Neural progenitor cell (in vitro differentiated cells): Measurements from ENCODE around the gene CPA3. TPM values are rescaled to one million over a fixed set of nuclear protein-coding genes. Genes with fewer than 3 reads are reported as not detected.

Experiments
- DNase-seq: peaks from one replicate; pipeline ENCODE4 v3.0.0-alpha.2; 2016; ENCODE audit warnings: low spot score
- H2AFZ ChIP-seq: fragments of 200-600 bp; sonication (generic); replicated peaks from 2 replicates; pipeline ENCODE4 v1.6.1; 2016; ENCODE audit warnings: antibody characterized with exemption
- H3F3A ChIP-seq: fragments of 200-600 bp; sonication (generic); 2 replicates; pipeline ENCODE4 v1.6.1; 2016; ENCODE audit warnings: antibody characterized with exemption, low read depth
- H3K27ac ChIP-seq: fragments of 200-600 bp; sonication (generic); 2 replicates; pipeline ENCODE4 v1.5.1; 2016; ENCODE audit warnings: mild to moderate bottlenecking
- H3K27me3 ChIP-seq: fragments of 200-600 bp; sonication (generic); 2 replicates; pipeline ENCODE4 v1.6.1; 2016; ENCODE audit warnings: mild to moderate bottlenecking, moderate library complexity
- H3K36me3 ChIP-seq: fragments of 200-600 bp; sonication (generic); 2 replicates; pipeline ENCODE4 v1.5.1; 2016
- H3K4me1 ChIP-seq: fragments of 200-600 bp; sonication (generic); 2 replicates; pipeline ENCODE4 v1.6.1; 2016; ENCODE audit warnings: mixed run types
- H3K4me2 ChIP-seq: fragments of 200-600 bp; sonication (generic); 2 replicates; pipeline ENCODE4 v1.6.1; 2016
- H3K4me3 ChIP-seq: fragments of 200-600 bp; sonication (generic); 2 replicates; pipeline ENCODE4 v1.5.1; 2016
- H3K79me2 ChIP-seq: fragments of 200-600 bp; sonication (generic); 2 replicates; pipeline ENCODE4 v1.6.1; 2016; ENCODE audit warnings: low read depth
- H3K9ac ChIP-seq: fragments of 200-600 bp; sonication (generic); 2 replicates; pipeline ENCODE4 v1.6.1; 2016
- H3K9me3 ChIP-seq: fragments of 200-600 bp; sonication (generic); 2 replicates; pipeline ENCODE4 v1.5.1; 2016; ENCODE audit warnings: low read depth
- H4K20me1 ChIP-seq: fragments of 200-600 bp; sonication (generic); 2 replicates; pipeline ENCODE4 v1.6.1; 2016; ENCODE audit warnings: low read depth
- H3K27ac Mint-ChIP-seq: 3 replicates; pipeline ENCODE4 v1.8.0; 2021; ENCODE audit warnings: mixed read lengths
- H3K27me3 Mint-ChIP-seq: 2 replicates; pipeline ENCODE4 v1.8.0; 2022; ENCODE audit warnings: low read depth, mild to moderate bottlenecking, inconsistent platforms, moderate library complexity, mixed read lengths; ENCODE audit not compliant: insufficient read depth
- H3K36me3 Mint-ChIP-seq: 3 replicates; pipeline ENCODE4 v1.8.0; 2021; ENCODE audit warnings: mixed read lengths
- H3K4me1 Mint-ChIP-seq: 3 replicates; pipeline ENCODE4 v1.8.0; 2021; ENCODE audit warnings: mixed read lengths
- H3K4me3 Mint-ChIP-seq: 3 replicates; pipeline ENCODE4 v1.8.0; 2021; ENCODE audit warnings: mild to moderate bottlenecking, moderate library complexity, mixed read lengths
- H3K9me3 Mint-ChIP-seq: 3 replicates; pipeline ENCODE4 v1.8.0; 2020; ENCODE audit warnings: mixed read lengths
- CTCF ChIP-seq: fragments of 200-600 bp; sonication (generic); IDR thresholded peaks from 2 replicates; pipeline ENCODE4 v1.5.1; 2017; ENCODE audit warnings: antibody characterized with exemption, mild to moderate bottlenecking
- EZH2 ChIP-seq: fragments of 200-600 bp; sonication (generic); IDR thresholded peaks from 2 replicates; pipeline ENCODE4 v1.6.1; 2017; ENCODE audit warnings: antibody characterized with exemption, mild to moderate bottlenecking, moderate library complexity
- EZH2phosphoT487 ChIP-seq: fragments of 200-600 bp; sonication (generic); IDR thresholded peaks from 2 replicates; pipeline ENCODE4 v1.6.1; 2017; ENCODE audit warnings: antibody characterized with exemption
- total RNA-seq: library from RNA; depleted of rRNA; stranded (reverse); fragments of >200 nt; gene quantifications from 2 replicates; pipeline ENCODE4 v1.2.3, GENCODE V29; 2015; ENCODE audit warnings: low replicate concordance

Gene CPA3
- total RNA-seq, 1 donor from 2014 or later = not detected

- Mint-ChIP-seq H3K36me3 (no peaks in the 10 kb centered on the region), H3K27ac (no peak overlapping the region), H3K4me3 (no peak overlapping the region), H3K9me3 (no peaks in the 10 kb centered on the region), H3K27me3 (peaks cover 2% of the 10 kb centered on the region), H3K4me1 (no peaks in the 10 kb centered on the region)
- Histone ChIP-seq H3K79me2 (no peaks in the 10 kb centered on the region), H3K4me2 (no peak overlapping the region), H4K20me1 (no peaks in the 10 kb centered on the region), H3K9me3 (no peaks in the 10 kb centered on the region), H3K4me1 (no peaks in the 10 kb centered on the region), H3K36me3 (no peaks in the 10 kb centered on the region), H3K9ac (no peak overlapping the region), H2AFZ (no peak overlapping the region), H3F3A (no peaks in the 10 kb centered on the region), H3K27ac (no peak overlapping the region), H3K27me3 (no peaks in the 10 kb centered on the region), H3K4me3 (no peak overlapping the region)
- no peak for DNase-seq
- TF ChIP-seq CTCF (no peak), EZH2phosphoT487 (no peak), EZH2 (no peak)
Observed at GRCh38 chr3:148856384-148856783, 8.7 kb upstream of the CPA3 start.

GRCh38 chr3:148857316-148857715, 7.8 kb upstream of the CPA3 start:
- TF ChIP-seq EZH2phosphoT487 (no peak), EZH2 (no peak), CTCF (no peak)
- H2AFZ ChIP-seq = no peak overlapping the region
- Mint-ChIP-seq H3K4me1 (no peaks in the 10 kb centered on the region), H3K4me3 (no peak overlapping the region), H3K9me3 (no peaks in the 10 kb centered on the region), H3K27me3 (peaks cover 2% of the 10 kb centered on the region), H3K27ac (no peak overlapping the region), H3K36me3 (no peaks in the 10 kb centered on the region)
- H4K20me1 ChIP-seq = no peaks in the 10 kb centered on the region
- H3K9ac ChIP-seq = no peak overlapping the region
- no peak for DNase-seq
- no peak overlapping the region for H3K4me2 ChIP-seq
- no peaks in the 10 kb centered on the region for H3K36me3 ChIP-seq
- H3K4me1 ChIP-seq = no peaks in the 10 kb centered on the region
- H3K79me2 ChIP-seq = no peaks in the 10 kb centered on the region
- H3K27ac ChIP-seq = no peak overlapping the region
- H3F3A ChIP-seq = no peaks in the 10 kb centered on the region
- H3K9me3 ChIP-seq = no peaks in the 10 kb centered on the region
- H3K27me3 ChIP-seq = no peaks in the 10 kb centered on the region
- no peak overlapping the region for H3K4me3 ChIP-seq

GRCh38 chr3:148861277-148861869, 3.7 kb upstream of the CPA3 start:
- no peaks in the 10 kb centered on the region for H3K36me3 Mint-ChIP-seq
- DNase-seq = peak; percentile 50
- H3K4me1 ChIP-seq = no peaks in the 10 kb centered on the region
- H3K4me1 Mint-ChIP-seq = no peaks in the 10 kb centered on the region
- H2AFZ ChIP-seq = no peak overlapping the region
- TF ChIP-seq CTCF (peak; percentile 79), EZH2 (no peak), EZH2phosphoT487 (no peak)
- H3K27ac Mint-ChIP-seq = no peak overlapping the region
- no peak overlapping the region for H3K4me3 Mint-ChIP-seq
- H3K27me3 Mint-ChIP-seq = peaks cover 2% of the 10 kb centered on the region
- H3F3A ChIP-seq = no peaks in the 10 kb centered on the region
- no peak overlapping the region for H3K9ac ChIP-seq
- H3K79me2 ChIP-seq = no peaks in the 10 kb centered on the region
- no peak overlapping the region for H3K4me2 ChIP-seq
- H3K27me3 ChIP-seq = no peaks in the 10 kb centered on the region
- H4K20me1 ChIP-seq = no peaks in the 10 kb centered on the region
- H3K9me3 ChIP-seq = no peaks in the 10 kb centered on the region
- H3K9me3 Mint-ChIP-seq = no peaks in the 10 kb centered on the region
- H3K36me3 ChIP-seq = no peaks in the 10 kb centered on the region
- no peak overlapping the region for H3K27ac ChIP-seq
- no peak overlapping the region for H3K4me3 ChIP-seq
